ENCODE results near the gene TPD52L3. TPM values are rescaled to one million over a fixed set of nuclear protein-coding genes. Genes with fewer than 3 reads are reported as not detected.

Gene TPD52L3
- total RNA-seq, result not detected
- long read RNA-seq, result 0 reads

- Histone ChIP-seq H3K27me3 (ENCODE audit: low read depth) (no peaks in the 10 kb centered on the region), H3K4me1 (no peaks in the 10 kb centered on the region), H3K4me3 (no peak within 1 kb of the TSS), H3K36me3 (no peaks in the 10 kb centered on the region), H3K9me3 (replicated peaks) (peaks cover 6% of the 10 kb centered on the region), H3K27ac (replicated peaks) (no peak within 1 kb of the TSS)
- intact Hi-C loops (cut with micrococcal nuclease), result no loop called here
- DNase-seq, result no peak
- TF ChIP-seq CTCF (IDR thresholded peaks at IDR 0.05; ENCODE audit: borderline replicate concordance), result no peak
These were observed at the start of gene TPD52L3 for GRCh38 chr9:6328103-6328502. TSS of gene TPD52L3 (plus strand) at chr9:6328375. CDS start at chr9:6328596, 221 bp downstream.

- Histone ChIP-seq H3K27me3 (ENCODE audit: low read depth) (no peaks in the 10 kb centered on the region), H3K4me1 (no peaks in the 10 kb centered on the region), H3K27ac (replicated peaks) (no peak overlapping the region), H3K36me3 (no peaks in the 10 kb centered on the region), H3K4me3 (no peak overlapping the region), H3K9me3 (replicated peaks) (no peaks in the 10 kb centered on the region)
- no peak for DNase-seq
- TF ChIP-seq CTCF (IDR thresholded peaks at IDR 0.05; ENCODE audit: borderline replicate concordance), result no peak
- intact Hi-C loops (cut with micrococcal nuclease), result loop anchor here (10.0 kb wide), 1 partner anchor 417 kb away; no protein-coding TSS in a partner anchor
These were observed 26.3 kb upstream of the TPD52L3 start for GRCh38 chr9:6301858-6302257.

GRCh38 chr9:6302417-6302816 lies 25.8 kb upstream of the TPD52L3 start:
- intact Hi-C loops (cut with micrococcal nuclease), result loop anchor here (10.0 kb wide), 1 partner anchor 418 kb away; no protein-coding TSS in a partner anchor
- no peak overlapping the region for H3K4me3 ChIP-seq
- no peaks in the 10 kb centered on the region for H3K36me3 ChIP-seq
- no peak overlapping the region for H3K27ac ChIP-seq (replicated peaks)
- H3K27me3 ChIP-seq (ENCODE audit: low read depth), result no peaks in the 10 kb centered on the region
- TF ChIP-seq CTCF (IDR thresholded peaks at IDR 0.05; ENCODE audit: borderline replicate concordance), result no peak
- no peaks in the 10 kb centered on the region for H3K9me3 ChIP-seq (replicated peaks)
- DNase-seq, result no peak
- no peaks in the 10 kb centered on the region for H3K4me1 ChIP-seq

GRCh38 chr9:6304232-6304631 lies 23.9 kb upstream of the TPD52L3 start:
- no peak for TF ChIP-seq CTCF (IDR thresholded peaks at IDR 0.05; ENCODE audit: borderline replicate concordance)
- intact Hi-C loops (cut with micrococcal nuclease), result loop anchor here (10.0 kb wide), 1 partner anchor 419 kb away; no protein-coding TSS in a partner anchor
- Histone ChIP-seq H3K4me1 (no peaks in the 10 kb centered on the region), H3K9me3 (replicated peaks) (no peaks in the 10 kb centered on the region), H3K36me3 (no peaks in the 10 kb centered on the region), H3K27ac (replicated peaks) (no peak overlapping the region), H3K27me3 (ENCODE audit: low read depth) (no peaks in the 10 kb centered on the region), H3K4me3 (no peak overlapping the region)
- DNase-seq, result no peak

- TF ChIP-seq CTCF (IDR thresholded peaks at IDR 0.05; ENCODE audit: borderline replicate concordance), result peak; percentile 75
- Histone ChIP-seq H3K27ac (replicated peaks) (no peak overlapping the region), H3K4me3 (no peak overlapping the region), H3K9me3 (replicated peaks) (no peaks in the 10 kb centered on the region), H3K27me3 (ENCODE audit: low read depth) (peaks cover 12% of the 10 kb centered on the region), H3K36me3 (no peaks in the 10 kb centered on the region), H3K4me1 (no peaks in the 10 kb centered on the region)
- DNase-seq, result no peak
- intact Hi-C loops (cut with micrococcal nuclease), result loop anchor here (2.0 to 10.0 kb wide), 3 partner anchors 109 to 421 kb away; no protein-coding TSS in a partner anchor
These were observed 22.1 kb upstream of the TPD52L3 start for GRCh38 chr9:6305954-6306563.

Data from left ventricle myocardium inferior (tissue), 1 donor.